HepG2 (cell line): ENCODE measurements around the gene GSKIP. TPM values are rescaled to one million over a fixed set of nuclear protein-coding genes. Genes with fewer than 3 reads are reported as not detected.

ENCODE experiments used
- AGO1 ChIP-seq: fragments of 200-400 bp; formaldehyde crosslinking; IDR thresholded peaks from 2 replicates; pipeline ENCODE4 v1.6.1; 2017; ENCODE audit warnings: mild to moderate bottlenecking, low read depth, low read length, moderate library complexity; ENCODE audit not compliant: poor library complexity, severe bottlenecking
- ATM ChIP-seq: fragments of 450-650 bp; IDR thresholded peaks from 2 replicates; pipeline ENCODE4 v1.7.1; 2017; ENCODE audit warnings: mild to moderate bottlenecking, borderline replicate concordance
- ATRX ChIP-seq: sonication (generic); formaldehyde crosslinking; IDR thresholded peaks from 2 replicates; pipeline ENCODE4 v1.4.0; 2020; ENCODE audit warnings: missing genetic modification reagents, borderline replicate concordance
- BCLAF1 ChIP-seq: fragments of 450-650 bp; IDR thresholded peaks from 2 replicates; pipeline ENCODE4 v1.6.1; 2017; ENCODE audit warnings: mild to moderate bottlenecking
- CEBPB ChIP-seq: IDR thresholded peaks from 2 replicates; pipeline ENCODE4 v1.6.1; 2011; ENCODE audit warnings: low read depth, low read length, improper control_type of control experiment, borderline replicate concordance
- IRF2 ChIP-seq: IDR thresholded peaks from 2 replicates; pipeline ENCODE4 v1.6.1; 2018; ENCODE audit warnings: missing genetic modification reagents, missing compliant biosample characterization
- MEIS2 ChIP-seq: sonication (generic); formaldehyde crosslinking; IDR thresholded peaks from 2 replicates; pipeline ENCODE4 v1.9.0; 2021; ENCODE audit warnings: mild to moderate bottlenecking, missing genetic modification reagents
- MLLT10 ChIP-seq: sonication (generic); formaldehyde crosslinking; IDR thresholded peaks from 2 replicates; pipeline ENCODE4 v1.4.0; 2020; ENCODE audit warnings: missing genetic modification reagents
- NR1H2 ChIP-seq: sonication (generic); formaldehyde crosslinking; IDR thresholded peaks from 2 replicates; pipeline ENCODE4 v1.8.1; 2022; ENCODE audit warnings: low read depth, missing genetic modification reagents, borderline replicate concordance
- POGK ChIP-seq: sonication (generic); formaldehyde crosslinking; conservative IDR thresholded peaks from 2 replicates; pipeline ENCODE4 v1.8.0; 2022; ENCODE audit warnings: mild to moderate bottlenecking, moderate library complexity, missing genetic modification reagents
- RFXAP ChIP-seq: sonication (generic); formaldehyde crosslinking; IDR thresholded peaks from 2 replicates; pipeline ENCODE4 v1.4.0; 2020; ENCODE audit warnings: missing genetic modification reagents, borderline replicate concordance
- SRSF9 ChIP-seq: fragments of 200-400 bp; formaldehyde crosslinking; IDR thresholded peaks from 2 replicates; pipeline ENCODE4 v1.6.1; 2018; ENCODE audit warnings: borderline replicate concordance, mild to moderate bottlenecking, low read depth, low read length; ENCODE audit not compliant: insufficient read depth, poor library complexity, severe bottlenecking
- TOE1 ChIP-seq: sonication (generic); formaldehyde crosslinking; IDR thresholded peaks from 2 replicates; pipeline ENCODE4 v1.4.0; 2020; ENCODE audit warnings: mild to moderate bottlenecking, missing genetic modification reagents
- TP53 ChIP-seq: sonication (generic); formaldehyde crosslinking; conservative IDR thresholded peaks from 2 replicates; pipeline ENCODE4 v1.4.0; 2020; ENCODE audit warnings: missing genetic modification reagents
- ZBTB21 ChIP-seq: sonication (generic); formaldehyde crosslinking; IDR thresholded peaks from 2 replicates; pipeline ENCODE4 v1.4.0; 2020; ENCODE audit warnings: missing genetic modification reagents
- ZBTB33 ChIP-seq: sonication (generic); formaldehyde crosslinking; IDR thresholded peaks from 2 replicates; pipeline ENCODE4 v1.4.0; 2020; ENCODE audit warnings: missing genetic modification reagents
- ZNF20 ChIP-seq: sonication (generic); formaldehyde crosslinking; IDR thresholded peaks from 2 replicates; pipeline ENCODE4 v1.4.0; 2020; ENCODE audit warnings: mild to moderate bottlenecking, moderate library complexity, missing genetic modification reagents
- ZNF224 ChIP-seq: sonication (generic); formaldehyde crosslinking; IDR thresholded peaks from 2 replicates; pipeline ENCODE4 v1.5.0; 2020; ENCODE audit warnings: mild to moderate bottlenecking, missing genetic modification reagents
- ZNF350 ChIP-seq: sonication (generic); formaldehyde crosslinking; IDR thresholded peaks from 2 replicates; pipeline ENCODE4 v1.4.0; 2020; ENCODE audit warnings: mild to moderate bottlenecking, low read depth, missing genetic modification reagents, borderline replicate concordance
- ZNF382 ChIP-seq: sonication (generic); formaldehyde crosslinking; IDR thresholded peaks from 2 replicates; pipeline ENCODE4 v1.5.0; 2020; ENCODE audit warnings: missing genetic modification reagents, mild to moderate bottlenecking, borderline replicate concordance
- ZNF510 ChIP-seq: sonication (generic); formaldehyde crosslinking; IDR thresholded peaks from 2 replicates; pipeline ENCODE4 v1.4.0; 2020; ENCODE audit warnings: low read depth, mild to moderate bottlenecking, missing genetic modification reagents
- ZNF850 ChIP-seq: sonication (generic); formaldehyde crosslinking; conservative IDR thresholded peaks from 2 replicates; pipeline ENCODE4 v1.9.0; 2021; ENCODE audit warnings: mild to moderate bottlenecking, missing genetic modification reagents
- ZSCAN21 ChIP-seq: sonication (generic); formaldehyde crosslinking; IDR thresholded peaks from 2 replicates; pipeline ENCODE4 v1.8.0; 2022; ENCODE audit warnings: mild to moderate bottlenecking, missing genetic modification reagents, moderate library complexity, borderline replicate concordance
- polyA plus RNA-seq, 8 experiments: library from polyadenylated mRNA; depleted of rRNA in 3 of 8; stranded (reverse) in 7 of 8; unstranded in 1 of 8; fragments of >200 nt; fragmentation: Illumina TruSeq in 4 of 8; extraction: Trizol in 4 of 8; gene quantifications; 2 replicates each; pipeline versions ENCODE4 v1.2.1 to v1.2.3, GENCODE V29; 2011 to 2016; ENCODE audit warnings: low read depth in 4 of 8, missing spikeins in 1 of 8, mixed read lengths in 1 of 8; ENCODE audit not compliant: insufficient read depth in 1 of 8
- total RNA-seq, 5 experiments: library from RNA; depleted of rRNA; stranded (reverse); fragments of >200 nt; fragmentation: Illumina TruSeq; extraction: Trizol; gene quantifications; 2 replicates each; pipeline ENCODE4 v1.2.3, GENCODE V29; 2016; ENCODE audit warnings: low read depth in 1 of 5

Gene GSKIP
- total and polyA plus RNA-seq, 2 of the 13 experiments (the other 11 are each of a cell fraction or from before 2014, with no cell fraction given) = 12.5 to 27.3 TPM

- TF ChIP-seq BCLAF1 (no peak), ZNF350 (CRISPR knock-in tag) (peak; percentile 42; the same call in 1 of the 2 replicates), ZBTB33 (CRISPR knock-in tag) (no peak), ZSCAN21 (no peak; the same call in 1 of the 2 replicates), ZNF850 (CRISPR knock-in tag) (0 out of 2 replicates have a peak, but pooled peaks have one; percentile 16), IRF2 (CRISPR knock-in tag) (0 out of 2 replicates have a peak, but pooled peaks have one; percentile 32), ZNF224 (no peak), NR1H2 (CRISPR knock-in tag) (no peak), ZNF382 (CRISPR knock-in tag) (no peak), ATM (no peak), MEIS2 (peak; percentile 29; the same call in 1 of the 2 replicates), CEBPB (no peak), SRSF9 (no peak), ATRX (CRISPR knock-in tag) (no peak), RFXAP (no peak), AGO1 (no peak), POGK (no peak), ZNF510 (CRISPR knock-in tag) (no peak), MLLT10 (CRISPR knock-in tag) (no peak), TOE1 (CRISPR knock-in tag) (no peak), ZNF20 (CRISPR knock-in tag) (no peak), TP53 (CRISPR knock-in tag) (no peak), ZBTB21 (CRISPR knock-in tag) (no peak)
These were observed at the start of gene GSKIP, which contains the start of gene ATG2B (continued) for GRCh38 chr14:96362965-96363750.
